ENCODE measurements around the gene RMP24.

Gene RMP24

DNA sequence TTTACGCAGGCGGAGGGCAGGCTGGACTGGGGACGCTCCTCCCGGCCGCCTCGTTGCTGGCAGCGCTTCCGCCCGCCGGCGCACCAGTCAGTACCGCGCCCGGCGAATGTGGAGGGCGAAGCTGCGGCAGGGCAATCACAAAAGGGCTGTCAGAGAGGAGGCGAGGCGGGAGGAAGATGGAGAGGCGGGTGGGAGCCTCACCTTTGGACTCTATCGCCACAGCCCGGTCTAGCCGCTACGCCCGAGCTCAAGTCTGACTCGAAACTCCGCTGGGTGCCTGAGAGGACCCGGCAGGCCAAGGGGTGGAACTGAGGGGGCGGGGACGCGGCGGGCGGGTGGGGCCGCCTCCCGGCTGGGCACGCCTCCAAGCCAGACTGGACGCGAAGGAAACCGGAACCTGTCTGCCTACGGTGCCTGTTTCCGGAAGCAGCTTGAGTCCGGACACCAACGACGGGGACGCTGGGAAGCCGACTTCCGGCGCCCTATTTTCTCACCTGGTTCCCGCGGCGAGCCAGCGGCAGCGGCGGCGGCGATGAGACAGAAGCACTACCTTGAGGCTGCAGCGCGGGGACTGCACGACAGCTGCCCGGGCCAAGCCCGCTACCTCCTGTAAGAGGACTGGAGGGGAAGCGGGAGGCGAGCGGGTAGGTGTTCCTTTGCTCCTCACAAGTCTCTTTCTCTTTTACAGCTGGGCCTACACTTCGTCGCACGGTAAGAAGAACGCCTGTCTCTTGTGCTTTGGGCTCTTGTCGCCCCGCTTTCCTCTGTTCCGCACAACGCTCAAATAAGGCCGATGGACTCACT, at the start of gene RMP24:
Gene RMP24 (plus strand): TSS at position 483 of the 804 bp plus-strand sequence.
- H3K4me1 ChIP-seq, result peaks cover 8% of the 10 kb centered on the region
- peak; percentile 97 for DNase-seq
- intact Hi-C loops (cut with DNase I; ENCODE audit: low total_unique reads), result no loop called here
- 0 to 1% methylated on average over 62 to 72 of the region's 73 CpGs for WGBS, 2 donors
- no peaks in the 10 kb centered on the region for H3K27me3 ChIP-seq
- no peaks in the 10 kb centered on the region for H3K9me3 ChIP-seq
- TF ChIP-seq POLR2A (IDR thresholded peaks at IDR 0.05), result no peak
- TF ChIP-seq, protein P1, sequence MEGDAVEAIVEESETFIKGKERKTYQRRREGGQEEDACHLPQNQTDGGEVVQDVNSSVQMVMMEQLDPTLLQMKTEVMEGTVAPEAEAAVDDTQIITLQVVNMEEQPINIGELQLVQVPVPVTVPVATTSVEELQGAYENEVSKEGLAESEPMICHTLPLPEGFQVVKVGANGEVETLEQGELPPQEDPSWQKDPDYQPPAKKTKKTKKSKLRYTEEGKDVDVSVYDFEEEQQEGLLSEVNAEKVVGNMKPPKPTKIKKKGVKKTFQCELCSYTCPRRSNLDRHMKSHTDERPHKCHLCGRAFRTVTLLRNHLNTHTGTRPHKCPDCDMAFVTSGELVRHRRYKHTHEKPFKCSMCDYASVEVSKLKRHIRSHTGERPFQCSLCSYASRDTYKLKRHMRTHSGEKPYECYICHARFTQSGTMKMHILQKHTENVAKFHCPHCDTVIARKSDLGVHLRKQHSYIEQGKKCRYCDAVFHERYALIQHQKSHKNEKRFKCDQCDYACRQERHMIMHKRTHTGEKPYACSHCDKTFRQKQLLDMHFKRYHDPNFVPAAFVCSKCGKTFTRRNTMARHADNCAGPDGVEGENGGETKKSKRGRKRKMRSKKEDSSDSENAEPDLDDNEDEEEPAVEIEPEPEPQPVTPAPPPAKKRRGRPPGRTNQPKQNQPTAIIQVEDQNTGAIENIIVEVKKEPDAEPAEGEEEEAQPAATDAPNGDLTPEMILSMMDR (IDR thresholded peaks at IDR 0.05), result no peak
- no peaks in the 10 kb centered on the region for H3K36me3 ChIP-seq (ENCODE audit: low read depth, missing control alignments)
- peak within 1 kb of the TSS; percentile 77 to 84 for H3K4me3 ChIP-seq
- H3K27ac ChIP-seq, result peak within 1 kb of the TSS; percentile 88 to 90

DNA sequence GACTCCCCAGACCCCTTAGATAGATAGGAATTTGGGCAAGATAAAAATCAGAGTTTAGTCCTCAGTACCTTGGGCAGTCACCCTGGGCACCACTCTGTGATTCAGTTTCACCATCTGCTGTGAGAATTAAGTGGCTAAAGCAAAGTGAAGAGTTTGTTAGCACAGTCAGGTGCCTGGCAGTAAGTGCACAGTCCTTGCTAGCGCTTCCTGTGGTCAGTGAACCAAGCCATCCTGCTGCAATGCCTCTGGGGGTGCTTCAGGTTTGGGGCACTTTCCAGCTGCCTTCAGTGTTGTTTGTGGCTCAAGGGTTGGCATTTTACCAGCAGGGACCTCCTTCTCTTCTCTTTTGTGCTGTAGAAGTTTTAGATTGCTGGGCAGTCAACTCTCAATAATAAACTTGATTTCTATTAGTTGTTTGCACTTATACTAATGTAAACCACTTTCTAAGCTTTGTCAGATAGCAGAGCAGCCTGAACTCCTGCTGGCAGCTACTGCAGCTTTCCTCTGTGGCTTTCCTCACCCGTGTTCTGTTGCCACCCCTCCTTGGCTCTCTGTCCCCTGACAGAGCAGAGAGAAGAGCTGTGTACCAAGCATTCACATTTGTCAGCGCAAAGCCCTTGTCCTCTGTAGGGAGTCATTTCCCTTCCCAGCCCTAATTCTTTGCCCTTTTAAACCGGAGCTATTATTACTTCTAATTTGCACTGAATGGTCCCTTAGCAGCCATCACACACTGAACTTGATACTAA, 48.4 kb upstream of the RMP24 start:
- TF ChIP-seq POLR2A (IDR thresholded peaks at IDR 0.05), result no peak
- TF ChIP-seq, protein P1 (IDR thresholded peaks at IDR 0.05), result no peak
- no peak for DNase-seq
- 38 to 54% methylated on average over 4 of the region's 4 CpGs for WGBS, 2 donors
- no peaks in the 10 kb centered on the region for H3K4me1 ChIP-seq
- H3K4me3 ChIP-seq, result no peak overlapping the region
- H3K9me3 ChIP-seq, result no peaks in the 10 kb centered on the region
- intact Hi-C loops (cut with DNase I; ENCODE audit: low total_unique reads), result no loop called here
- no peak overlapping the region for H3K27ac ChIP-seq
- H3K36me3 ChIP-seq (ENCODE audit: low read depth, missing control alignments), result no peaks in the 10 kb centered on the region
- no peaks in the 10 kb centered on the region for H3K27me3 ChIP-seq

DNA sequence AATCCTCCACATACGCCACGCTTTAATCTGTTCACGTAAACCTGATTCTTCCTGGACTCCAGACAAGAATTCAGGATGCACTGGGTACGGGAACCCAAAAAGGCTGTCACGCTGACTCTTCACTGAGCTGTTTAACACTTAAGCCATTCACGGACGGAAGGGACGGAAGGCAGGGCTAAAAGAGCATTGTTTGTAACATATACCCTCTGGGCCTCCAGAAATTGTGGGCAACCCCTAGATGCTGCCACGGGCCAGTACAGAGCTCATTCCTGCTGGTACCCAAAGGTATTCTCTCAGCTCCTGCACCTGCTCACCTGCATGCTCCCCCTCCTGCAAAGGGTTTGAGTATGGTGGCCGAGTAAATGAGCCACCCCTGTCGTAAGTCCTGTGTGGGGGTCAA, 45.6 kb upstream of the RMP24 start:
- intact Hi-C loops (cut with DNase I; ENCODE audit: low total_unique reads), result no loop called here
- 89 to 95% methylated on average over 11 of the region's 11 CpGs for WGBS, 2 donors

DNA sequence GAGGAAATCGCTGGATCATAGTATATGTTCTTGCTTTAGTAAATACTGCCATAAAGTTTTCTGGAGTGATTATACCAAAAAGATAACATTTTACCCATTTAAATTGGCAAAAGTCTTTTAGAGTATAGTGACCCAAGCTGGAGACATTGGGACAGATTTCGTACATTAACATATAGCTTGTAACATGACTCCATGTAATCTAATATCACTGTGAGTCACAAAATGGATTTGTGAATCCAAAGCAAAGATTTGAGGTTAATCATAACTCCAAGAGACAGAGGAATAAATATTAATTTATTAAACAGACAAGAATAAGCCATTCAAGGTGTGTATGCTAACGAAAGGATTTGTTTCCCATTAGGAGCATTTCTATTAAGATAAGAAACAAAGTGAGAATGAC, 45.0 kb upstream of the RMP24 start:
- Histone ChIP-seq H3K27me3 (no peaks in the 10 kb centered on the region), H3K4me3 (no peak overlapping the region), H3K4me1 (no peaks in the 10 kb centered on the region), H3K9me3 (no peaks in the 10 kb centered on the region), H3K27ac (no peak overlapping the region), H3K36me3 (ENCODE audit: low read depth, missing control alignments) (no peaks in the 10 kb centered on the region)
- intact Hi-C loops (cut with DNase I; ENCODE audit: low total_unique reads), result no loop called here
- WGBS, 2 donors, result 89 to 94% methylated on average over 3 of the region's 3 CpGs
- DNase-seq, result no peak
- TF ChIP-seq, protein P1 (IDR thresholded peaks at IDR 0.05), result no peak
- no peak for TF ChIP-seq POLR2A (IDR thresholded peaks at IDR 0.05)

More for the DNA sequence above, 45.6 kb upstream of the RMP24 start:
- no peaks in the 10 kb centered on the region for H3K27me3 ChIP-seq
- H3K4me1 ChIP-seq, result no peaks in the 10 kb centered on the region
- no peak overlapping the region for H3K27ac ChIP-seq
- H3K9me3 ChIP-seq, result no peaks in the 10 kb centered on the region
- no peak for DNase-seq
- no peaks in the 10 kb centered on the region for H3K36me3 ChIP-seq (ENCODE audit: low read depth, missing control alignments)
- no peak overlapping the region for H3K4me3 ChIP-seq
- TF ChIP-seq, protein P1 (IDR thresholded peaks at IDR 0.05), result no peak
- TF ChIP-seq POLR2A (IDR thresholded peaks at IDR 0.05), result no peak

All from testis (tissue), 2 donors.